GM19438 (cell line): ENCODE measurements around the gene PRR14L.
"Not testable (repeated sequence)": the region's sequence is repeated elsewhere in the genome, so short reads cannot be mapped to it uniquely, and the experiment has no call there.

Experiments
- ATAC-seq: cut with Tn5 transposase; IDR thresholded peaks from one replicate; pipeline ENCODE4 v1.9.1; 2021; ENCODE audit warnings: low read depth; ENCODE audit not compliant: unreplicated experiment

PRR14L gene

GRCh38 chr22:31742115-31742514 is 7.8 kb downstream of the PRR14L start:
- no peak for ATAC-seq

GRCh38 chr22:31740314-31740713 is 9.6 kb downstream of the PRR14L start:
- ATAC-seq = not testable (repeated sequence)

GRCh38 chr22:31739795-31740201 is 10.1 kb downstream of the PRR14L start:
- no peak for ATAC-seq

- ATAC-seq = no peak
Observed at GRCh38 chr22:31738566-31738965, 11.4 kb downstream of the PRR14L start.

GRCh38 chr22:31737932-31738331 is 12.0 kb downstream of the PRR14L start:
- no peak for ATAC-seq

- no peak for ATAC-seq
Observed at GRCh38 chr22:31736458-31736857, 13.5 kb downstream of the PRR14L start.

- ATAC-seq = no peak
Observed at GRCh38 chr22:31734512-31734911, 15.4 kb downstream of the PRR14L start.

- no peak for ATAC-seq
Observed at GRCh38 chr22:31733580-31734079, 16.3 kb downstream of the PRR14L start.

- no peak for ATAC-seq
Observed at GRCh38 chr22:31732089-31732829, 17.7 kb downstream of the PRR14L start.

- ATAC-seq = no peak
Observed at GRCh38 chr22:31730344-31730711, 19.6 kb downstream of the PRR14L start.

- no peak for ATAC-seq
Observed at GRCh38 chr22:31728857-31729256, 21.1 kb downstream of the PRR14L start.

GRCh38 chr22:31726692-31727091 is 23.2 kb downstream of the PRR14L start:
- ATAC-seq = no peak

GRCh38 chr22:31723723-31724122 is 26.2 kb downstream of the PRR14L start:
- ATAC-seq = no peak

- no peak for ATAC-seq
Observed at GRCh38 chr22:31719850-31720471, 30.0 kb downstream of the PRR14L start.

GRCh38 chr22:31715147-31715778 is 34.7 kb downstream of the PRR14L start:
- no peak for ATAC-seq

- not testable (repeated sequence) for ATAC-seq
Observed at GRCh38 chr22:31711226-31711625, 38.7 kb downstream of the PRR14L start.

GRCh38 chr22:31707519-31707918 is 42.4 kb downstream of the PRR14L start:
- no peak for ATAC-seq

- no peak for ATAC-seq
Observed at GRCh38 chr22:31695423-31695822, 54.5 kb downstream of the PRR14L start.

GRCh38 chr22:31694046-31694445 is 55.9 kb downstream of the PRR14L start:
- not testable (repeated sequence) for ATAC-seq

GRCh38 chr22:31692186-31692886 is 57.6 kb downstream of the PRR14L start:
- ATAC-seq = no peak

- no peak for ATAC-seq
Observed at GRCh38 chr22:31691408-31691807, 58.5 kb downstream of the PRR14L start.
